COLO668 (cell line): Measurements from ENCODE around the gene TASOR2.

Experiments used
- DNase-seq: peaks from one replicate; lab custom pipeline; 2025; ENCODE audit not compliant: unreplicated experiment; lab: John Stamatoyannopoulos, UW

The TASOR2 gene

GRCh38 chr10:5684318-5684970 lies at the start of gene TASOR2:
TASOR2 (plus strand) TSS chr10:5684838; CDS start chr10:5720643, 35,805 bp downstream.
- DNase-seq: peak; percentile 94

- peak; percentile 64 for DNase-seq
These were observed 49.7 kb upstream of the TASOR2 start for GRCh38 chr10:5634918-5635317.

GRCh38 chr10:5638494-5638893 lies 46.1 kb upstream of the TASOR2 start:
- DNase-seq: no peak

- DNase-seq: no peak
These were observed 45.6 kb upstream of the TASOR2 start for GRCh38 chr10:5639066-5639465.

GRCh38 chr10:5640036-5640435 lies 44.6 kb upstream of the TASOR2 start:
- no peak for DNase-seq

- no peak for DNase-seq
These were observed 44.1 kb upstream of the TASOR2 start for GRCh38 chr10:5640501-5640900.

GRCh38 chr10:5641501-5641900 lies 43.1 kb upstream of the TASOR2 start:
- no peak for DNase-seq

- DNase-seq: no peak
These were observed 41.1 kb upstream of the TASOR2 start for GRCh38 chr10:5643346-5644067.

GRCh38 chr10:5644930-5645329 lies 39.7 kb upstream of the TASOR2 start:
- no peak for DNase-seq

- peak; percentile 14 for DNase-seq
These were observed 39.3 kb upstream of the TASOR2 start for GRCh38 chr10:5645375-5645774.

- peak; percentile 26 for DNase-seq
These were observed 38.6 kb upstream of the TASOR2 start for GRCh38 chr10:5645944-5646617.

GRCh38 chr10:5647507-5648240 lies 37.0 kb upstream of the TASOR2 start:
- no peak for DNase-seq

- no peak for DNase-seq
These were observed 35.9 kb upstream of the TASOR2 start for GRCh38 chr10:5648494-5649457.

GRCh38 chr10:5649746-5650145 lies 34.9 kb upstream of the TASOR2 start:
- DNase-seq: no peak

- DNase-seq: no peak
These were observed 33.8 kb upstream of the TASOR2 start for GRCh38 chr10:5650664-5651387.

- DNase-seq: no peak
These were observed 33.3 kb upstream of the TASOR2 start for GRCh38 chr10:5651388-5651764.

GRCh38 chr10:5652746-5653145 lies 31.9 kb upstream of the TASOR2 start:
- no peak for DNase-seq

GRCh38 chr10:5654218-5654755 lies 30.4 kb upstream of the TASOR2 start:
- DNase-seq: peak; percentile 35

- no peak for DNase-seq
These were observed 29.5 kb upstream of the TASOR2 start for GRCh38 chr10:5655121-5655520.
